Testis (tissue), 2 donors: Measurements from ENCODE around the gene DLGAP3.

ENCODE experiments used
- POLR2A ChIP-seq: fragments of 450-650 bp; IDR thresholded peaks from one replicate; pipeline ENCODE4 v1.6.1; 2017; ENCODE audit warnings: antibody characterized with exemption, mild to moderate bottlenecking, moderate library complexity
- TF ChIP-seq, protein P1 (sequence below), 3 experiments: fragments of 450-650 bp in 2 of 3; fragments of 200-600 bp in 1 of 3; sonication (generic) in 1 of 3; IDR thresholded peaks; one replicate each; pipeline ENCODE4 v1.5.1; 2016 to 2019; ENCODE audit warnings: antibody characterized with exemption in 3 of 3, mild to moderate bottlenecking in 2 of 3, moderate library complexity in 1 of 3

DNA sequence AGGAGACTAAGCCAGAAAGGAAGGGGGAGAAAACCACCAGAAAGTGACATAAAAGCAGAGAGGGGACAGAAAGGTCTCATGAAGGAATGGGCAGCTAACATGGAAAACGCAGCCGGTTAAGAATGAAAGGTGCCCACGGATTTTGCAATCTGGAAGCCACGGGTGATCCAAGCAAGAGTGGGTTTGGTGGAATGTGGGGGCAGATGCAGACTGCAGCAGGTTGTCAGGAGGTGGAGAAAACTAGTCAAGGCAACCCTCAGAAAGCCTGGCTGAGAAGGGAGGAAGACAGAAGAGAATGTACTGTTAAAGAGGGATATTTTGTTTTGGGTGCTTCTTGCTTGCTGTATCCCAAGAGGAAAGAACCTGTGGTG lies 57.3 kb downstream of the DLGAP3 start:
- TF ChIP-seq POLR2A = no peak
- TF ChIP-seq, protein P1, sequence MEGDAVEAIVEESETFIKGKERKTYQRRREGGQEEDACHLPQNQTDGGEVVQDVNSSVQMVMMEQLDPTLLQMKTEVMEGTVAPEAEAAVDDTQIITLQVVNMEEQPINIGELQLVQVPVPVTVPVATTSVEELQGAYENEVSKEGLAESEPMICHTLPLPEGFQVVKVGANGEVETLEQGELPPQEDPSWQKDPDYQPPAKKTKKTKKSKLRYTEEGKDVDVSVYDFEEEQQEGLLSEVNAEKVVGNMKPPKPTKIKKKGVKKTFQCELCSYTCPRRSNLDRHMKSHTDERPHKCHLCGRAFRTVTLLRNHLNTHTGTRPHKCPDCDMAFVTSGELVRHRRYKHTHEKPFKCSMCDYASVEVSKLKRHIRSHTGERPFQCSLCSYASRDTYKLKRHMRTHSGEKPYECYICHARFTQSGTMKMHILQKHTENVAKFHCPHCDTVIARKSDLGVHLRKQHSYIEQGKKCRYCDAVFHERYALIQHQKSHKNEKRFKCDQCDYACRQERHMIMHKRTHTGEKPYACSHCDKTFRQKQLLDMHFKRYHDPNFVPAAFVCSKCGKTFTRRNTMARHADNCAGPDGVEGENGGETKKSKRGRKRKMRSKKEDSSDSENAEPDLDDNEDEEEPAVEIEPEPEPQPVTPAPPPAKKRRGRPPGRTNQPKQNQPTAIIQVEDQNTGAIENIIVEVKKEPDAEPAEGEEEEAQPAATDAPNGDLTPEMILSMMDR (IDR thresholded peaks at IDR 0.05) = no peak
